GM12801 (cell line): ENCODE results near the gene NOTCH1.

Source experiments
- CTCF ChIP-seq: IDR thresholded peaks from one replicate; pipeline ENCODE4 v1.5.1; 2011; ENCODE audit warnings: control low read depth; ENCODE audit not compliant: insufficient read length; ENCODE audit errors: extremely low read depth

Gene NOTCH1

GRCh38 chr9:136515276-136515675 lies 30.6 kb downstream of the NOTCH1 start:
- TF ChIP-seq CTCF: no peak

- TF ChIP-seq CTCF: no peak
Observed at GRCh38 chr9:136514022-136514714, 31.7 kb downstream of the NOTCH1 start.

GRCh38 chr9:136513191-136513590 lies 32.7 kb downstream of the NOTCH1 start:
- TF ChIP-seq CTCF: no peak

DNA sequence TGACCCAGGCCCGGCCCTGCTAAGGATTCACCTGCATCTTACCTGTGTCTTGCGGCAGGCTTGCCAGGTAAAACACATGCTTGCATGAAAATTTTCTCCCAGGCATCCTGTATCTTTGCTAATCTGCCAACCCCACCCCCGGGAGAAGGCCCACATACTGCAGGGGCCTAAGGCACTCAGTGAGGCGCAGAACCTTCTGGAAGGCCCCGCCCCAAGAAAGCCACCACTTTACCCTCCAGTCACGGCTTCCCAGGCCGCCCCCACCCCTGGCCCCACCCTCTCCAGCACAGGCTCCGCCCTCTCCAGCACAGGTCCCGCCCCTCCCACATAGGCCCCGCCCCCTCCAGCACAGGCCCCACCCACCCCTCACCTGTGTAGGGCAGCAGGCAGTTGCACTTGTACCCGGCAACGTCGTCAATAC lies 33.2 kb downstream of the NOTCH1 start:
- no peak for TF ChIP-seq CTCF

- no peak for TF ChIP-seq CTCF
Observed at GRCh38 chr9:136511670-136512592, 33.9 kb downstream of the NOTCH1 start.

DNA sequence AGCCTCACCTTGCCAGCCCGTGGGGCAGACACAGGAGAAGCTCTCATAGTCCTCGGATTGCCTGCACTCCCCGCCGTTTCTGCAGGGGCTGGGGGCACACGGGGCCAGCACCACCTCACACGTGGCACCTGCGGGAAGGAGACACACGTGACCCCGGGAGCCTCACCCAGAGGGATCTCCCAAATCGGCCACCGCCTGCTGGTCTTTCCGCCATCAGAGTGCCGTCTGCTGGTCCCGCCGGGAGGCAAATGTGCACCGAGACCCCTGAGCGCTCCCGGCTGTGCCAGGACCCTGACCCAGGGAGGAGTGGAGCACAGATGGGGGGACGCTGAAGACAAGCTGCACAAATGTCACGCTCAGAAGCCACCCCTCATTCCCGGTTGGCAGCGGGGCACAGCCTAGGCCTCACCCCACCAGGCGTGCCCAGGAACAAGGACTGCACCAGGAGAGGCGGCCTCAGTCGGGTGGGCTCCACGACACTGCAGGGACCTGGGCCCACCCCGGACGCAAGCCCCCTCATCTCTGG lies 34.6 kb downstream of the NOTCH1 start:
- no peak for TF ChIP-seq CTCF

GRCh38 chr9:136510561-136510960 lies 35.3 kb downstream of the NOTCH1 start:
- TF ChIP-seq CTCF: no peak
